DMS114 treated with DMSO at 0.1 percent for 48 hours (cell line): ENCODE measurements around the gene ERC1.

Experiments
- DNase-seq: peaks from one replicate; lab custom pipeline; 2025; ENCODE audit not compliant: unreplicated experiment; lab: John Stamatoyannopoulos, UW

ERC1 gene

GRCh38 chr12:1529228-1529861 is 538.3 kb downstream of the ERC1 start:
- DNase-seq = no peak

- no peak for DNase-seq
Observed at GRCh38 chr12:1529862-1530591, 539.0 kb downstream of the ERC1 start.

GRCh38 chr12:1530592-1531152 is 539.6 kb downstream of the ERC1 start:
- DNase-seq = no peak

GRCh38 chr12:1531153-1531653 is 540.2 kb downstream of the ERC1 start:
- no peak for DNase-seq

- DNase-seq = no peak
Observed at GRCh38 chr12:1531654-1532374, 540.8 kb downstream of the ERC1 start.

GRCh38 chr12:1532375-1533165 is 541.5 kb downstream of the ERC1 start:
- no peak for DNase-seq

GRCh38 chr12:1533205-1533601 is 542.2 kb downstream of the ERC1 start:
- DNase-seq = no peak

- DNase-seq = no peak
Observed at GRCh38 chr12:1533602-1534304, 542.7 kb downstream of the ERC1 start.

- no peak for DNase-seq
Observed at GRCh38 chr12:1534748-1535147, 543.7 kb downstream of the ERC1 start.

- DNase-seq = no peak
Observed at GRCh38 chr12:1536817-1537216, 545.8 kb downstream of the ERC1 start.

- DNase-seq = no peak
Observed at GRCh38 chr12:1539135-1539534, 548.1 kb downstream of the ERC1 start.

- no peak for DNase-seq
Observed at GRCh38 chr12:1540690-1541089, 549.7 kb downstream of the ERC1 start.

GRCh38 chr12:1542599-1542998 is 551.6 kb downstream of the ERC1 start:
- DNase-seq = no peak

- DNase-seq = no peak
Observed at GRCh38 chr12:1544996-1545700, 554.1 kb downstream of the ERC1 start.
